Adipose tissue (tissue), 3 donors: ENCODE results near the gene ADGRF5. TPM values are rescaled to one million over a fixed set of nuclear protein-coding genes. Genes with fewer than 3 reads are reported as not detected.
"Not testable (repeated sequence)": the region's sequence is repeated elsewhere in the genome, so short reads cannot be mapped to it uniquely, and the experiment has no call there.

Experiments
- H3K27ac ChIP-seq: one replicate; pipeline ENCODE4 v1.5.1; 2013; ENCODE audit warnings: low read depth, low read length
- WGBS, 3 donors: extraction: QIAGEN DNeasy Blood & Tissue Kit; methylation state at CpG; one replicate each; pipeline ENCODE4 v1.1.7; 2013; 5-methylcytosine and 5-hydroxymethylcytosine counted together
- polyA plus RNA-seq, 3 donors: library from polyadenylated mRNA; stranded (reverse); fragments of 200-250 nt; gene quantifications; one replicate each; pipeline ENCODE4 v1.2.3, GENCODE V29; 2013
- donor health status: healthy with polysubstance abuse.
- donor health status: Bipolar disorder and iron deficiency.
- donor health status: healthy.

The ADGRF5 gene
- polyA plus RNA-seq, 3 donors: 5.8 to 47.7 (median 21.3) TPM

DNA sequence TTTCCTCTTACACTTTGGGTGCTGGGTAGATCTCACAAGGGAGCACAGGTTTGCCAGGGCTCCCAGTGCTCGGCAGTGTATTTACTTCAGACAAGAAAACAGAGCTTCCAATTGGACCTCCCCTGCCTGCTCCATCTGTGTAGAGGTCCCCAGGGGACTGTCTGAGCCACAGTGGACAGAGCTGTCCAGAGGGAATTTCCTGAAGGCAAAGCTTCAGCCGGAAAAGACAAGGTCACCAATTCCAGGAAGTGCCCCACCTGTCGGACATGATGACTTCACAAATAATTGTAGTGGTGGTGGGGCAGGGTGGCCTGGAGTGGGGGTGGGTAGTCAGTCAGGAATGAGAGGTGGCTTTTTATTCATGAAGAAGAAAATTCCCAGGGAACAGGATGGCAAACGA lies 18.6 kb downstream of the ADGRF5 start:
- no peak overlapping the region for H3K27ac ChIP-seq
- WGBS, 3 donors: 40 to 63% (median 54%) methylated on average over 4 of the region's 4 CpGs

DNA sequence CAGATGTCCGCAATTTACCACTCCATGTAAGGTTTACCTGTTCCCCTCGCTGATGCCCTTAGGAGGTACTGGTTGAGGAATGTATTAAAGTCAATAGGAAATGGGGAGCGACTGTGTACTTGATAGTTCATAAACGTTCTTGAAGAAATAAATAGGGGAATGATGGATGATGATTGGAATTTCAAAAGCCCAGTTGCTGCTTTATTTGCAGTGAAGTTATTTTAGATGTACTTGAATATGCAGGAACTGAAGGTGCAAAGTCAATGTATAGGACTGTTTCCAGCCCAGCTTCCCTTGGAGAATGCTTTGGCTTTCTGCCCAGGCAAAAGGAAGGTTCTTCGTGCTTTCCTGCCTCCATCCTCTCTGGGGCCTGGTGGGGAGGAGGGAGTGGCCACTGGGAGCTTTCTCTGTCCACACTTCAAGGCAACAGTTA lies 19.8 kb downstream of the ADGRF5 start:
- whole genome bisulfite sequencing, 3 donors: 36 to 41% (median 37%) methylated on average over 5 of the region's 5 CpGs
- no peak overlapping the region for H3K27ac ChIP-seq

DNA sequence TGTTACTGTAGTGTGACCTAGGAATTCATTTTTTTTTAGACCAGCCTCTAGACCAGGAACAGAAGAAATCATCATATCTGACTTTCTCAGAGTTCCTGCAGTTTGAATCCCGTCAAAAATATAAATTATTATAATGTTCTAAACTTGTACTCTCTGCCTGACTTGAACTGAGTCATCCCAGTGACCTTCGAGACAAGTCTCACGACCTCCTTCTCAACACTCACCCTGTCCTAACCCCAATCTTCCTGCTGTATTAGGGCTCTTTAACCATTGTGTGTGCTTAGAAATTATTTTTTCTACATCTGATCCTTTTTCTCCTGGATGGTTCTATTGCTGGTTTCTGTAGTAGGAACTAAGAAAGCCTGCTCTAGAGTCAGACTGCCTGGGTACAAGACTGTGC lies 21.5 kb downstream of the ADGRF5 start:
- no peak overlapping the region for H3K27ac ChIP-seq
- WGBS, 3 donors: 28 to 73% (median 41%) methylated on average over 3 of the region's 3 CpGs

DNA sequence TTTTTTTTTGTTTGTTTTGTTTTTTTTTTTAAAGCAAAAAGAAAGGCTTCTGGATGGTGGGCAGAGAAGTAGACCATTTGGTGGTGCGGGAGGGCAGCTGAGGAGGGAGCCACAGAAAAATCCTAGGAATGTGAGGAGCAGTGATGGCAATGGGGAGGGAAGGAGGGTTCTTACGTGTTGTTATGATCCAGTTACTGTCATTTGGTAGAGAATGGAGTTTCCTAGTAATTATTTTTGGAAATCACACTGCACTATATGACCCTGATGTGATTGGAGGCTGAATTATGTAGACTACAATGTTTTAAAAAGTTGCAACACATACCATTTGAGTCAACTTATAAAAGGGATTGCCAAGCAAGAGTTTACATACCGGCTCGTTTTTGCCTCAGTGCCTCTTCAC lies 22.1 kb downstream of the ADGRF5 start:
- no peak overlapping the region for H3K27ac ChIP-seq
- 66 to 75% (median 74%) methylated on average over 4 of the region's 4 CpGs for WGBS, 3 donors

DNA sequence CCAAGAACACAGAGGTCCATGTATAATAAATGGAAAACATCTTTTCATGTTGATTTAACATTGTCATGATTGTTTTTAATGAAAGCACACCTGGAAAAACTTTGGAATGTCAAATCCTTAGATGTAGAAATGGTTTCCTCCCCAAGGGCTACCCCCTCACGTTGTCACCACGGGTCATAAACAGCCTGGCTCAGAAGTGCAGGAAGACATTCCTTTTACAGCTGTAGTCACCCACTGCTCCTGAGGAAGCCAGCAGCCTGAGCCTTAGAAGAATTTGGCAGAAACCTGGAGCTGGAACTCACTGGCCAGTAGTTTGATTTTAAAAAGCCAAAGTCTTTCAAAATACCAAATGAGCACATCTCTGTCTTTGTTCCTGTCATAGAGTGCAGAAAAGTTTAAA lies 23.7 kb downstream of the ADGRF5 start:
- H3K27ac ChIP-seq: no peak overlapping the region
- 31 to 46% (median 34%) methylated on average over 2 of the region's 2 CpGs for WGBS, 3 donors

DNA sequence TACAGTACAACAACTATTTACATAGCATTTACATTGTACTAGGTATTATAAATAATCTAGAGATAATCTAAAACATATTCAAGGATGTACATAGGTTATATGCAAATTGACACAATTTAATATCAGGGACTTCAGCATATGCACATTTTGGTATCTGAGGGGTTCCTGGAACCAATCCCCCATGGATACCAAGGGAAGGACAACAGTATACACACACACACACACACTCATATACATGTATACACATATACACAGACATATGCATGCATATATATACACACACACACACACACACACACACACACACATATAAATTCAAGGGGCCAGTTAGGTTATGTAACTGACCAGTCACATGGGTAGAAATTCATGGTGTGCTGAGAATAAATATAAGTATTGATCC lies 24.9 kb downstream of the ADGRF5 start:
- no peak overlapping the region for H3K27ac ChIP-seq

DNA sequence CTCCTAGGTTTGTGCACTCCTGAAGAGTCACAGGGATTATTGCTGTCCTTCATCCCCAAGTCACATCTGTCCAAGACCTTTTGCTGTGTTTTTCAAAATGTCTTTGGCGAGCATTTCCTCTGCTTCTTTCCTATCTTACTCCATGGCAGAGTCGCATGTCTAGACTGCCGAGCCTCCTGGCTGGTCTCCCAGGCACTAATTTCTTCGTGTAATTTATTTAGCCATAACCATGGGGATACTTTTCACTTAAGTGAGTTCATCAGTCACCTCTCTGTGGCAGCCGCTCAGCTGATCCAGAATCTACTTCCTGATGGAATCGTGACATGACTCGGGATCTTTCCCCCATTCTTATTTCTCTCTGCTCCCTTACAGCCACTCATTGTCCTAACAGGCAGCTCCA lies 25.8 kb downstream of the ADGRF5 start:
- 46 to 61% (median 50%) methylated on average over 7 of the region's 7 CpGs for WGBS, 3 donors
- no peak overlapping the region for H3K27ac ChIP-seq

DNA sequence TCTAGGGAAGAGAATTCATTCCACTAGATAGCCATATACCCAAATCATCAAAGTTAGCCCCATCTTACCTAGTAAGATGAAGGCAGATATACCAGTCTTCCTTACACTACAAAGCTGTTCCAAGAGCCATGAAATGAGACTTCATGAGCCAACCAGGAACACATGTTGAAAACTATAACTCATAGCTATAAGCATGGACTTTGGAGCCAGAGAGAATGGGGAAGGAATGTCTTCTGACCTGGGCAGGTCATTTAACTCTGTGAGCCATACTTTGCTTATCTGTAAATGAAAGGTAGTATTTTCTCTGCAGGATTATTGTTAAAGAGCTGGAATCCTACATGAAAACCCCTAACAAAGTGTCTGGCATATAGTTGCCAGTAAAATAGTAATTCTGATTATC lies 27.3 kb downstream of the ADGRF5 start:
- no peak overlapping the region for H3K27ac ChIP-seq

DNA sequence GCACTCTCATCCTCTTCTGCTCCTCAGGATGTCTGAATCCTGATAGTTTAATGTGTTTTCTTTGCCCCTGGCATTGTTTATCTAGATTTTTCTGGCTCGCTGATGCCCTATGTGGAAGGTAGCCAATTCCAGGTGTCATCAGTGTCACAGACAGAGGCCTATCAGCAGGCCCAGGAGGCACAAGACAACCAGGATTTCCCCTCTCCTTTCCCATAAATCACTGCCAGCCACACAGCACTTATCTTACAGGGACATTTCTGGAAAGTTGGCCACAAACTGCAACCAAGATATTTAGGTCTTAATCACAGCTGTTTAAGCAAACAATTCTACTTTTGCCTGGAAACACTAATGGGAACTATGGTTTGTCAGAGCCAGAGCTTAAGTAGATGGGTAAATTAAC lies 28.1 kb downstream of the ADGRF5 start:
- WGBS, 3 donors: 67 to 87% (median 83%) methylated on average over 1 of the region's 1 CpG
- no peak overlapping the region for H3K27ac ChIP-seq

DNA sequence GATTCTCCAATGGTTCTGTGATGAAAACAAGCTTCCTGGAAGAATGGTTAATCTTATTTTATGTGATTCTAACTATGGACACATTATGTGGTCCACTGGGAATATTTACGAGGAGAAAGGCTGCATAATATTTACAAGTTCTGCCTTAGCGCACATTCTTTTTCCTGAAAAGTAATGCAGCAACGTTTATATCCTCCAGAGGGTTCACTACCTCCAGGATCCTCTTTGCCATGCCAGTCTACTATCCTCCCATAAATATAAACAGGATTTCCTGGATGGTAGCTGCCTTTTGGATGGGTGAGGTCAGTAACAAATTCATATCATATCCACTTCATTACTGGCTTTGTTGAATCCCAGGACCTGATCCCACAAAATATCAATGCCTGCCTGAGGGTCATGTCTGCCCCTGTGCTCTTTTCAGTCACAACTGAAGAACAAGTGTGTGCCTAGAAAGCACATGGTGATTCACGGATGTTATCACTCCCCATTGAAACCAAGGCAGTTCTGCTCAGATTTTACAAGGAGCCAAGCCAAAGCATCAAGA lies 30.4 kb downstream of the ADGRF5 start:
- no peak overlapping the region for H3K27ac ChIP-seq
- WGBS, 3 donors: 33 to 55% (median 35%) methylated on average over 4 of the region's 4 CpGs

DNA sequence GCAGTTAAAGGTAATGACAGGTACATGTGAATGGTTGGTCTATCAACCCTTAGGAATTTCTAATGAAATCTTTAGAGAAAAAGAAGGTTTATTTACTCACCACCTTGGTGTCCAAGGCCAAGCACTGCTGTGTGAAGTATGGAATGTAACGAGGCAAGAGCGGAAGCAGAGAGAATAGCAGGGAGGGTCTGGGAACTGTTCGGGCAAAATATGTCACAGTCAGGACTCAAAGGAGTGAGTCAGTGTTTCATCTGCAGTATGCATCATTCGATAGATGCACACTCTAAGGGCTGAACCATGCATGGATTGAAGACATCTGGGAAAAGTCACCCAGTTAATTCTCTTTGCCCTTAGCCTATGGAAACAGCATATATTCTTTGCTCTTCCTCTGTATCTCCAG lies 33.2 kb downstream of the ADGRF5 start:
- 77 to 88% (median 79%) methylated on average over 4 of the region's 4 CpGs for WGBS, 3 donors
- no peak overlapping the region for H3K27ac ChIP-seq

DNA sequence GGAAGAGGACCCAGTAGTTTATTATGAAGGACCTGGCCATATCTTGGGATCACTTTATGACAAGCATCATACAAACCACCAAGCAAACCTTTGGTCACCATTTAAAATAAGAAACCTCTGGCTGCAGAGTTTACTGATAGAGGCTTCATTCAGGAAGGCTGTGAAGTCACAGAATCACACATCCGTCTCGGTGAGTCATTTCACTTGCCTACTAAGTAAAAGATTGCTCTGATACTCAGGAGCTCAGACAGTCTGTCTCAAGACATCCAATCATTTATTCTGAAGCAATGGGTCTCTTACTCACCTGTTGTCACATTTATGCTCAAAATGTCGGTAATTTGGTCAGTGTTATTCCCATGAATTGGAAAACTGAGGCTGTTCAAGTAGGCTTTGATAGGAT lies 33.7 kb downstream of the ADGRF5 start:
- H3K27ac ChIP-seq: no peak overlapping the region
- WGBS, 3 donors: 61 to 77% (median 62%) methylated on average over 3 of the region's 3 CpGs

DNA sequence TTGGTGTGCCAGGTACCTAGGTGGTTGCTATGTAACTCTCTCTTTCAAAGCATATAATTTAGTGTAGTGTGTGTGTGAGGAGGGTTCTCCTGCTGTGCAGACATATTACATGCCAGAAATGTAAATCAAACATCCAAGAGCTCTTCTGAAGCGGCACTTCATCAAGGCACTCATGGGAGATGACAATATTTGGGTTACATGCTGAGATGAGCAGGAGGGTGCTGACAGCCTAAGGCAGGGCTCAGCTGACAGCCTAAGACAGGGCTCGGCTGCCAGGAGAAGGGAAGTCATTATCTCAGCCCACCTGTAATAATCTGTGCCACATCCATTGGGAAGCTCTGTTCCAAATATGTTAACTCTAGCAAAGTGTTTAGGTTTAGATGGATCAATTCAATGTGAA lies 39.1 kb downstream of the ADGRF5 start:
- 79 to 98% (median 88%) methylated on average over 2 of the region's 2 CpGs for WGBS, 3 donors
- H3K27ac ChIP-seq: no peak overlapping the region

DNA sequence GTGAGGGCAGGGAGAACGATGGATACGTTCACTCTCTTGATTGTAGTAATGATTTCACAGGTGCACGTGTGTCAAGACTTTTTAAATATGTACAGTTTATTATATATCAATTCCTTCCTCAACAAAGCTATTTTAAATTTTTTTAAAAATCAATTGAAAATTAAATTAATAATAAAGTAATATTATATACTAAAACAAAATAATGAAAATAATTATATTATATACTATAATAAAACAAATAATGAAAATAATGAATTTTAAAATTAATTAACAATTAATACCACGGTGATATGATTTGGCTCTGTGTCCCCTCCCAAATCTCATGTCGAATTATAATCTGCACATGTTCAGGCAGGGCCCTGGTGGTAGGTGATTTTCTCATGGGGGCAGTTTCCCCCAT lies 42.7 kb downstream of the ADGRF5 start:
- WGBS, 3 donors: 82 to 96% (median 91%) methylated on average over 5 of the region's 5 CpGs
- no peak overlapping the region for H3K27ac ChIP-seq

DNA sequence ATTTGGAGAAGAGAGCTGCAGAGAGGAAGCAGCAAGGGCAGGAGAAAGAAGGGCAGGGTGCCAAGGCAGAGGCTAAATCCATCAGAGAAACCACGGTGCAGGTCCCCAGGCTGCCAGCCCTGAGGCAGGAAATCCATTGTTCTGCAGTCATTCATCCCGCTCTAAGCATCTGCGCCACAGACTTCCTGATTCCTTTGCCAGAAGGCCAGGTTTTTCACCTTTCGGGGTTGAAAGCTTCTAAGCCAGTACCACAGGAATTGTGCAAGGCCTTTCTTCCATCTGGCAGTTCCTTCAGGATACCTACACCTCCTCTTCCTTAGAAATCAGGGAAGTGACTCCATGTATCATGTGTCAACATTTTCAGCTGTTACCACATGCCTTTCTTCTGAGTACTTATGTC lies 45.6 kb downstream of the ADGRF5 start:
- 30 to 47% (median 34%) methylated on average over 4 of the region's 4 CpGs for WGBS, 3 donors
- no peak overlapping the region for H3K27ac ChIP-seq

DNA sequence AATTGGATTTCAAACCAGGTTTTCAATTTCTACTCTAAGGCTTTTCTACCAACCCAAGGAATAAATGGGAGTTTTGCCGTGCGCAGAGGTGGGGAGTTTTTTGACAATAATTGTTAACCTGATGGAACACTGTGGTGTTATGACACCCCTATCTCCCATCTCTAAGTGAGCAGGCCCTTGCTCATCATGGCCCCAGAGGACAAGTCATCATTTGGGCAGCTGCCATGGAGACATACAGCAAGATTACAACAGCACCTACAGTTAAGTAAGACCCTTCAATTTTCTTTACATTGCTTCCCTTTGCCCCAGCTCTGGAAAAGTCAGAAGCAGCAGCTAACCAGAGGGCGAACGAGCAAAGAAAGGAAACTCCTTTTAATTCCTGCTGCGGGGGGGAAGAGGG lies 54.3 kb downstream of the ADGRF5 start:
- WGBS, 3 donors: 76 to 91% (median 87%) methylated on average over 5 of the region's 5 CpGs
- H3K27ac ChIP-seq: no peak overlapping the region

DNA sequence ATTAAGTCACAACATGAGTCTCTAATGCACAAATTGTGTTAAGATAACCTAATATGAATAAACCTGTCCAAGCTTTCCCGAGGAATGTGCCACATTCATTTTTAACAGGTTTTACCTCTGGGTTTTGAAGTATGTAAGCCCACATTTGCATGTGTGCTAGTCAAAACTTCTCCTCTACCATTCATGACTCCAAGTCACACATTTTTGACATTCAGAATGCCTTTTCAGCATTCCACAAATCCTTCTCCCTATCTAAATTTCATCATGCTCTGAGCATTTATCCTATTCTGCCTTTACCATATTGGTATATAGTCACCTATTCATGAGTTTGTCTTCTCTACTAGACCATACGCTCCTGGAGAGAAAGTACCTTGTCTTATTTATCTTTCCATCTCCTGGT lies 56.5 kb downstream of the ADGRF5 start:
- H3K27ac ChIP-seq: no peak overlapping the region
- 87 to 94% (median 94%) methylated on average over 2 of the region's 2 CpGs for WGBS, 3 donors

DNA sequence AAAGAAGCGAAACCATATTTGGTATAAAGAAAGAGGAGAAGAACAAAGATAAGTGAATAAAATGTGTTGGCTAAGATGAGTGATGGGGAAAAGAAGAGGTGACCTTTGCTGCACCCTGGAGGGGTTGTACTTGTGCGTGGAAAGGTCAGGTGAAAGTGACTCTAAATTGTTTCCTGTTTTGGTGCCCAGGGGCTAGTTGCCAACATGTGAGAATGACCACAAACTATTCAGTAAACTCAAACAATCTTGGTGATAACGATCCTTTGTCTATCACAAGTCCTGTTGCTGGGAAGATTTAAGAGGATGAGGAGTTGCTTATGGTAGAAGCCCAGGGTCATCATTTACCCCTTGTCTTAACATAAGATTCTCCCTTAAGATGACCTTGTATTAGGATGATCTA lies 57.9 kb downstream of the ADGRF5 start:
- H3K27ac ChIP-seq: no peak overlapping the region
- 70 to 77% (median 76%) methylated on average over 3 of the region's 3 CpGs for WGBS, 3 donors

DNA sequence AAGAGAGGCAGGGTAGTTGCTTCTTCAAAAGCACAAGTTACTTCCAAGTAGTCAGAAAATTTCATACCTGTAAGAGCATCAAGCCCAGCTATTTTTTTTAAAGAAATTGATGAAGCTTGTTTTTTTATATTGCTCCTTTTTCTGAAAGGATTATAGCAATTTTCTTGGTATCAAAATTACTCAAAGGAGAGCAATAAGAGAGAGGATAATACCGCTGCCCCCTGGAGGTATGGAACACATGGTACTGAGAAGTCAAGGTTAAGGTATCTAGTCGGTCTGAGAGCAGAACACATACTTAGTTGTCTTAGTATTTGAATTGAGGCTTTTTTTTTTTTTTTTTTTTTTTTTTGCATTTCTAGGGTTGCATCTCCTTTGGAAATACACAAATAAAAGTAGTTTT lies 59.4 kb downstream of the ADGRF5 start:
- WGBS, 3 donors: 50 to 86% (median 71%) methylated on average over 2 of the region's 2 CpGs
- H3K27ac ChIP-seq: no peak overlapping the region

DNA sequence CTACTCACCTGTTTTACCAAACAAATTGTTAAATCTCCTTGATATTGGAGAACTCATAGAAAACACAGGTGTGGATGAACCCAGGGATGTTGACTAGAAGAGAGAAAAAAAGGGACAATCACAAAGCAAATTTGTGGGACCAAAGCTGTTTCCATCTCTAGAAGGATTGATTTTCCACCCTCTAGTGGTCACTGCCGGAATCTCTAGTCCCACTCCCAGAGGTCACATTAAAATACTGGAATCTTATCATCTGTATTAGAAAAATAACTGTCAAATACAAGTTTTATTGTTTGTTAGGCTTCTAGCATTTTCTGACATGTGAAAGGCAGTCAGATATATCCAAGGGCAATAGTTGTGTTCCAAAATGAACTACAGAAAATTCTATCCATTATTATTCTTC lies 65.8 kb downstream of the ADGRF5 start:
- WGBS, 3 donors: 17 to 60% (median 38%) methylated on average over 1 of the region's 1 CpG
- H3K27ac ChIP-seq: not testable (repeated sequence)

DNA sequence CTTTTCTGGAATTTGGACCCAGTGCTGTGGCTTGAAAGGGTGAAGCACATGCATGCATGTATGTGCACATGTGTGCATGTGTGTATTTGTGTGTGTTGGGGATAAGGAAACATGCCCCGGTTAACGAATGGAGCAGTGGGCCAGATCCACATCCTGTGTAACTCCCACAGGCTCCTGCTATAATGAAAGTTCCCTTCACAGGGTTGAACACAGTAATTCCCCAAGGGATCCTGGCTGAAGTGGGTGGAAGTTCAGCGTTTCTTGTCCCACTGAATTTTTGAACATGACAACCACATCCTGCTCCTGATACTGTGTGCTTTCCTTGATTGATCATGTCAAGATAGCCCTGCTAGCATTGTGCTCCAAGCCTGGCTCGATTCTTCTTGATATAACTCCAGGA lies 70.2 kb downstream of the ADGRF5 start:
- WGBS, 3 donors: 30 to 53% (median 45%) methylated on average over 4 of the region's 4 CpGs
- not testable (repeated sequence) for H3K27ac ChIP-seq
